ENCODE measurements around the gene FGG. TPM values are rescaled to one million over a fixed set of nuclear protein-coding genes. Genes with fewer than 3 reads are reported as not detected.

Gene FGG
- total and polyA plus RNA-seq, 2 of the 8 experiments (the other 6 are each of a cell fraction or from before 2014, with no cell fraction given), result not detected

DNA sequence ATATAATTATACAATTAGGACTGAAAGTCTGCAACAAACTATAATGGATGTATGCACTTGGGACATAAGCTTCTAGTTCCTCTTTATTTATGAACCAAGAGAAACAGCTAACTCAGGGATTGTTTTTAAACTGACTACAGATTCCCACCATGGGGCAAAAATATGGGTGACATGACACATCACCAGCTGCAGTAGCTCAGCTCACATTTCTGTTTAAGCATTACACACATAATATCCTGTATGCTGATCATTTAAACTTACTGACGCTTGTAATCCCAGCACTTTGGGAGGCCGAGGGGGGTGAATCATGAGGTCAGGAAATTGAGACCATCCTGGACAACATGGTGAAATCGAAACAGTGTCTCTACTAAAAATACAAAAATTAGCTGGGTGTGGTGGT is 38.1 kb downstream of the FGG start (continued):
- no peak for TF ChIP-seq CHD7 (IDR thresholded peaks at IDR 0.05; ENCODE audit: insufficient replicate concordance, low read length)
- no peak for TF ChIP-seq RAD21 (IDR thresholded peaks at IDR 0.05 in 1 of 2, conservative IDR thresholded peaks at IDR 0.05 in 1 of 2; ENCODE audit: low read depth in 2 of 2, low read length in 2 of 2)
- no peak for TF ChIP-seq HDAC2 (IDR thresholded peaks at IDR 0.05; ENCODE audit: borderline replicate concordance in 1 of 2, low read depth in 2 of 2, low read length in 2 of 2)
- no peak for TF ChIP-seq CTBP2 (IDR thresholded peaks at IDR 0.05; ENCODE audit: borderline replicate concordance, insufficient read depth, insufficient read length, low read length)
- TF ChIP-seq CBX5 (IDR thresholded peaks at IDR 0.05; ENCODE audit: low read depth, low read length), result no peak
- no peak for TF ChIP-seq SP2 (IDR thresholded peaks at IDR 0.05; ENCODE audit: low read length)
- TF ChIP-seq BACH1 (IDR thresholded peaks at IDR 0.05; ENCODE audit: low read length), result no peak
- TF ChIP-seq MAX (IDR thresholded peaks at IDR 0.05), result no peak
- no peak for TF ChIP-seq RBBP5 (IDR thresholded peaks at IDR 0.05; ENCODE audit: borderline replicate concordance, low read depth, low read length)
- no peak for TF ChIP-seq SP4 (IDR thresholded peaks at IDR 0.05; ENCODE audit: low read length)

All from H1 (cell line).